Hepatocyte (in vitro differentiated cells): Measurements from ENCODE around the gene COL10A1.

ENCODE experiments used
- EZH2 ChIP-seq: fragments of 200-600 bp; sonication (generic); IDR thresholded peaks from 2 replicates; pipeline ENCODE4 v1.6.1; 2016; ENCODE audit warnings: antibody characterized with exemption, mild to moderate bottlenecking, borderline replicate concordance
- EZH2phosphoT487 ChIP-seq: fragments of 200-600 bp; sonication (generic); IDR thresholded peaks from one replicate; pipeline ENCODE4 v1.6.1; 2018; ENCODE audit warnings: antibody characterized with exemption, mild to moderate bottlenecking, low read depth, moderate library complexity; ENCODE audit not compliant: unreplicated experiment, severe bottlenecking
- TF ChIP-seq, protein P1 (sequence below): fragments of 200-600 bp; sonication (generic); IDR thresholded peaks from 2 replicates; pipeline ENCODE4 v1.5.1; 2016; ENCODE audit warnings: antibody characterized with exemption, mild to moderate bottlenecking; ENCODE audit not compliant: poor library complexity

DNA sequence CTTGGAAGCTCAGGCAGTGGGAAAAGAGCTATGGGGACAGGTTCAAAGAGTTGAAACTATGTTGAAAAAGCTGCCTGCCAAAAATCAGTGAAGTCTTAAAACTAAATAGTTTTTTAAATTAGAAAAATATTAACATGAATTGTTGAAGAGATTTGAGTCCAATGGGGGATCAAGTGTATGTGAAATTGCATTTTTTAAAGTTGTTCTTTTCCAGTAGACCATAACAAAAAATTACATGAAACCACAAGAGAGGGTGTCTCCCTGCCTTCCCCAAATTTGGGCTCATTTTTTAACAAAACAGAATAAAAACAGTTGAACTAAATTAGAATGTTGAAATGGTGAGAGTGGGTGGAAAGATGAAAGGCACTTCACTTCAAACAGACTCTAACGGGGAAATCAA lies 31.5 kb upstream of the COL10A1 start:
- TF ChIP-seq, protein P1, sequence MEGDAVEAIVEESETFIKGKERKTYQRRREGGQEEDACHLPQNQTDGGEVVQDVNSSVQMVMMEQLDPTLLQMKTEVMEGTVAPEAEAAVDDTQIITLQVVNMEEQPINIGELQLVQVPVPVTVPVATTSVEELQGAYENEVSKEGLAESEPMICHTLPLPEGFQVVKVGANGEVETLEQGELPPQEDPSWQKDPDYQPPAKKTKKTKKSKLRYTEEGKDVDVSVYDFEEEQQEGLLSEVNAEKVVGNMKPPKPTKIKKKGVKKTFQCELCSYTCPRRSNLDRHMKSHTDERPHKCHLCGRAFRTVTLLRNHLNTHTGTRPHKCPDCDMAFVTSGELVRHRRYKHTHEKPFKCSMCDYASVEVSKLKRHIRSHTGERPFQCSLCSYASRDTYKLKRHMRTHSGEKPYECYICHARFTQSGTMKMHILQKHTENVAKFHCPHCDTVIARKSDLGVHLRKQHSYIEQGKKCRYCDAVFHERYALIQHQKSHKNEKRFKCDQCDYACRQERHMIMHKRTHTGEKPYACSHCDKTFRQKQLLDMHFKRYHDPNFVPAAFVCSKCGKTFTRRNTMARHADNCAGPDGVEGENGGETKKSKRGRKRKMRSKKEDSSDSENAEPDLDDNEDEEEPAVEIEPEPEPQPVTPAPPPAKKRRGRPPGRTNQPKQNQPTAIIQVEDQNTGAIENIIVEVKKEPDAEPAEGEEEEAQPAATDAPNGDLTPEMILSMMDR: no peak
- TF ChIP-seq EZH2phosphoT487 (no peak), EZH2 (no peak)
